ENCODE results near the gene TRAFD1.
A peak's percentile ranks its signal among the peaks of the same experiment; 100 is the strongest.

TRAFD1 gene

GRCh38 chr12:112169161-112169872 is 44.0 kb downstream of the TRAFD1 start:
- H3K27me3 ChIP-seq (ENCODE audit: low read depth): no peaks in the 10 kb centered on the region
- DNase-seq (ENCODE audit: low spot score in 2 of 2): no peak
- no peaks in the 10 kb centered on the region for H3K4me1 ChIP-seq
- H3K9me3 ChIP-seq: no peaks in the 10 kb centered on the region
- in situ Hi-C loops (cut with MboI; ENCODE audit: low sequenced_read_pairs): no loop called here
- H3K4me3 ChIP-seq: no peak overlapping the region
- H3K36me3 ChIP-seq (replicated peaks): peaks cover 16% of the 10 kb centered on the region

DNA sequence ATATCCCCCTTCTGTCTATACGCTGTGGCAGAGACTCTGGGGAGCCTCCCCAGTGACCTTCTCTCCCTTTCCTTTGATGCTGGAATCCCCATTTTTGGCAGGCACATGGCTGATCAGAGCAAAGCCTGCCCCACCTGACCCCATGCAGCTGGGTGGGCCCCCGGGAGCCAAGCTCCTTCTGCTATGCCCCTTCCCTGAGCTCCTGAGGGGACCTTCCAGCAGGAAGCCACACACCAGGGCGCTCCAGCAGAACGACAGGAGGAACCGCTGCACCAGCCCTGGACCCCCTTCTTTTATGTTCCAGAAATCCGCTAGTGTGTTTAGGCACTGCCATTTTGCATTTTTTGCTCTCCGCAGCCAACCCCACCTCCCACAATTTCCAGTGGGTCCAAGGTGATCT is 44.6 kb downstream of the TRAFD1 start:
- H3K9me3 ChIP-seq: no peaks in the 10 kb centered on the region
- no peaks in the 10 kb centered on the region for H3K27me3 ChIP-seq (ENCODE audit: low read depth)
- peaks cover 21% of the 10 kb centered on the region for H3K36me3 ChIP-seq (replicated peaks)
- no peak overlapping the region for H3K4me3 ChIP-seq
- in situ Hi-C loops (cut with MboI; ENCODE audit: low sequenced_read_pairs): no loop called here
- H3K4me1 ChIP-seq: no peaks in the 10 kb centered on the region
- no peak for DNase-seq (ENCODE audit: low spot score in 2 of 2)

DNA sequence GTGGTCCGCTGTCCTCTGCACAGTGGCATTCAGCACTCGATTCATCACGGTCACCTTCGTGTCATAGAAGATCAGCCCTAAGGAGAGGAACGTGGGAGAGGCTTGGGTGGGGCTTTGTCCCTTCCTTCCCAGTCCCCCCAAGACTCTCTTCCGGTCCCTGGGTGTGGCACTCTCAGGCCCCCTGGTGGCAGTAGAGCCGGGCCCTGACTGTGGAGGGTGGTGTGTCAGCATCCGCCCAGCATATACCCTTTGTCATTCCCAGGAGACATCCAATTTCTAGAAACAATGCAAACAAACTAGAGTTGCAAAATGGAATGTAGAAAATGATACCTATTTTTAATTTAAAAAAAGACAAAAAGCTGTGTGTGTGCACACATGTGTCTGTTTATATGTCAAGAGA is 45.0 kb downstream of the TRAFD1 start:
- peak in 1 of 2 experiments; percentile 52 for DNase-seq (ENCODE audit: low spot score in 2 of 2)
- in situ Hi-C loops (cut with MboI; ENCODE audit: low sequenced_read_pairs): no loop called here
- Histone ChIP-seq H3K27me3 (ENCODE audit: low read depth) (no peaks in the 10 kb centered on the region), H3K4me1 (no peaks in the 10 kb centered on the region), H3K36me3 (replicated peaks) (peaks cover 25% of the 10 kb centered on the region), H3K9me3 (no peaks in the 10 kb centered on the region), H3K4me3 (no peak overlapping the region)

- Histone ChIP-seq H3K36me3 (replicated peaks) (peaks cover 32% of the 10 kb centered on the region), H3K4me1 (no peaks in the 10 kb centered on the region)
- no peak for DNase-seq (ENCODE audit: low spot score in 2 of 2)
Measured at GRCh38 chr12:112170971-112171596, 45.7 kb downstream of the TRAFD1 start.

GRCh38 chr12:112172556-112173324 is 47.4 kb downstream of the TRAFD1 start:
- Histone ChIP-seq H3K9me3 (no peaks in the 10 kb centered on the region), H3K36me3 (replicated peaks) (peaks cover 40% of the 10 kb centered on the region), H3K27me3 (ENCODE audit: low read depth) (no peaks in the 10 kb centered on the region), H3K4me1 (no peaks in the 10 kb centered on the region), H3K4me3 (no peak overlapping the region)
- DNase-seq (ENCODE audit: low spot score in 2 of 2): no peak
- in situ Hi-C loops (cut with MboI; ENCODE audit: low sequenced_read_pairs): no loop called here

More at GRCh38 chr12:112170971-112171596, 45.7 kb downstream of the TRAFD1 start:
- in situ Hi-C loops (cut with MboI; ENCODE audit: low sequenced_read_pairs): no loop called here
- no peaks in the 10 kb centered on the region for H3K27me3 ChIP-seq (ENCODE audit: low read depth)
- no peak overlapping the region for H3K4me3 ChIP-seq
- H3K9me3 ChIP-seq: no peaks in the 10 kb centered on the region

DNA sequence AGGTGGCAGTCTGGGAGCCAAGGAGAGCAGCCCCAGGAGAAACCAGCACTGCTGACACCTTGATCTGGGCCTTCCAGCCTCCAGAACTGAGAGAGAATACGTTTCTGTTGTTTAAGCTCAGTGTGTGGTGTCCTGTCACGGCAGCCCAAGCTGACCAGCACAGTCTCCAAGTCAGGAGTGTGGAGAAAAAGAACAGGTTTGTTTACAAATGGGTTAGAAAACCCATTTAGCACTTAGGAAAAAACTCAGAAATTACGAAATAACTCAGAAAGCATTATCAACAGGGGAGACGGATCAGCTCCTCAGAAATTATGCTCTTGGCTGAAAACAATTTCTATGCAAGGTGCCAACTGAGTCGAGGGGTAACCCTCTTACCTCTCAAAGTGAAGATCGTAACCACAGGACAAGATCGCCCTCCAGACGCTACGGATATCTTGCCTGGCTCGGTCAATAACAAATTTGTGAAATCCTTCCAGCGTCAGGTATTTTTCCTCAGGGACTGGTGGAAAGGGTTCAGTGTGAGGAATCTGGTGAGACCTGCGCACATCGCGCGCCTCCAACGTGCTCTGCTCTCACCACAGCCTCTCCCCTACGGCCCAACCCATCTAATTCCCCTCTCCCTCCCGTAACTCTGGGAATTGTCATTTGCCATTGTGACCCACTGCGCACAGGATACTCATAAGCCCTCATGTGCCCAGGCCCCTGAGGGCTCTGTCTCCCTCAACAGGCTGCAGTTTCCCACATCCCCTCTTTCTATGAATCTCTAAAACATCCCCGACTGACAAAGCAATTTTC is 50.2 kb downstream of the TRAFD1 start:
- DNase-seq (ENCODE audit: low spot score in 2 of 2): no peak
- no peaks in the 10 kb centered on the region for H3K4me1 ChIP-seq
- no peaks in the 10 kb centered on the region for H3K9me3 ChIP-seq
- H3K27me3 ChIP-seq (ENCODE audit: low read depth): no peaks in the 10 kb centered on the region
- in situ Hi-C loops (cut with MboI; ENCODE audit: low sequenced_read_pairs): no loop called here
- peaks cover 47% of the 10 kb centered on the region for H3K36me3 ChIP-seq (replicated peaks)
- H3K4me3 ChIP-seq: no peak overlapping the region

GRCh38 chr12:112176321-112177010 is 51.1 kb downstream of the TRAFD1 start:
- Histone ChIP-seq H3K4me3 (no peak overlapping the region), H3K36me3 (replicated peaks) (peaks cover 44% of the 10 kb centered on the region), H3K4me1 (no peaks in the 10 kb centered on the region), H3K9me3 (no peaks in the 10 kb centered on the region), H3K27me3 (ENCODE audit: low read depth) (no peaks in the 10 kb centered on the region)
- no peak for DNase-seq (ENCODE audit: low spot score in 2 of 2)
- in situ Hi-C loops (cut with MboI; ENCODE audit: low sequenced_read_pairs): no loop called here

DNA sequence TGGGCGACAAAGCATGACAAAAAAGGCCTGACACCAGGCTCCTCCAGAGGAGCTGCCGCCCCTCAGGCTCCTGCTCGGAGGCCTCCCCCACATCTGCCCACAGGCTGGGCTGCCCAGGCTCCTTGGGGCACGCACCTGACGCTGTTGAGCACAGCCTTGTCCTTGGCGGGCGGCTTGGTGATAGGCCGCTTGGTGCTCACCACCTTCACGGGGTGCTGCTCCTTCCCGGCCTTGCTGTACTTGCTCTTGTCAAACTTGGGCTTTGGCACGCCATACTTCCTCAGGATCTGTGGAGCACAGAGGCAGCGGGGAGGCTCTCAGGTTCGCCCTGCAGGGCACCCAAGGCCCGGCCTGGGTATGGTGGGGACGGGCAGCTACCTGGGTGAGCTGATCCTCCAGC is 53.4 kb downstream of the TRAFD1 start:
- H3K27me3 ChIP-seq (ENCODE audit: low read depth): no peaks in the 10 kb centered on the region
- 0 out of 2 replicates have a peak, but pooled peaks cover 3% of the 10 kb centered on the region for H3K4me1 ChIP-seq
- no peak for DNase-seq (ENCODE audit: low spot score in 2 of 2)
- H3K9me3 ChIP-seq: no peaks in the 10 kb centered on the region
- H3K4me3 ChIP-seq: no peak overlapping the region
- H3K36me3 ChIP-seq (replicated peaks): peaks cover 46% of the 10 kb centered on the region
- in situ Hi-C loops (cut with MboI; ENCODE audit: low sequenced_read_pairs): no loop called here

DNA sequence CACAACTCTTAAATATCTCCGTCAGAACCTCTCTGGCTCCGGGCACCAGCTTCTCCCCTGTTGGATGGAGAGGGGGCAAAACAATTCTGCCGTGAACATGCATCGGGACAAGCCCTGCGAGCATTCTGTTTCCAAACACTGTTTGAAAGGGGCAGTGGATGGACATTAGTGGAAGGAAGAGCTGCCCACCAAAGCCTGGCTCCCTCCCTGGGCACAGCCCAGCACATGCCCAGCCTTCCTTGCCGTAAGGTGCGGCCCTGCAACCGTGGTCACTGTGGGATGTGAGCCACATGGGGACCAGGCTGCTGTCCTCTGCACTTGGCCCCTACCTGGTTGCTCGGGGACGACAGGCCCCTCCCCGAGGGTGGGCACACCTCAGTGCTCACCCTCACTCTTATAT is 54.0 kb downstream of the TRAFD1 start:
- Histone ChIP-seq H3K36me3 (replicated peaks) (peaks cover 50% of the 10 kb centered on the region), H3K9me3 (no peaks in the 10 kb centered on the region), H3K27me3 (ENCODE audit: low read depth) (no peaks in the 10 kb centered on the region), H3K4me3 (no peak overlapping the region), H3K4me1 (0 out of 2 replicates have a peak, but pooled peaks cover 3% of the 10 kb centered on the region)
- in situ Hi-C loops (cut with MboI; ENCODE audit: low sequenced_read_pairs): no loop called here
- no peak for DNase-seq (ENCODE audit: low spot score in 2 of 2)

DNA sequence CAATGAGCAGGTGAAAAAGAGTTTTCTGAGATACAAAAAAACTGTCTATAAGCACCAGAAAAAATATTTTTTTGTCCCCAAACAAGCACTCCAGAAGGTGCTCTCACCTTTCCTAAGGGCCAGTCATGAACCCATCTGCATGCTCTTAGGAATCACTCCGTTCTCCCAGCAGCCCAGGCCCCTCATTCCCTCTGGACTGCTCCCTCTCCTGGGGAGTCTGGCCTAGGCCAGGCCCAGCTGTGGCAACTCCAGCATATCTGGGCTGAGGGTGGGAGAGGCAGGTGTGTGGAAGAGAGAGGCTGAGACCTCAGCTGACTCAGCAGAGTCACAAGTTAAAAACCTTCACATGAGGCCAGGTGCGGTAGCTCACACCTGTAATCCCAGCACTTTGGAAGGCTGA is 54.6 kb downstream of the TRAFD1 start:
- H3K4me1 ChIP-seq: 0 out of 2 replicates have a peak, but pooled peaks cover 3% of the 10 kb centered on the region
- in situ Hi-C loops (cut with MboI; ENCODE audit: low sequenced_read_pairs): no loop called here
- no peaks in the 10 kb centered on the region for H3K9me3 ChIP-seq
- H3K27me3 ChIP-seq (ENCODE audit: low read depth): no peaks in the 10 kb centered on the region
- no peak overlapping the region for H3K4me3 ChIP-seq
- peak in 1 of 2 experiments; percentile 17 for DNase-seq (ENCODE audit: low spot score in 2 of 2)
- peaks cover 52% of the 10 kb centered on the region for H3K36me3 ChIP-seq (replicated peaks)

GRCh38 chr12:112180422-112180821 is 55.1 kb downstream of the TRAFD1 start:
- DNase-seq (ENCODE audit: low spot score in 2 of 2): no peak
- no peaks in the 10 kb centered on the region for H3K27me3 ChIP-seq (ENCODE audit: low read depth)
- in situ Hi-C loops (cut with MboI; ENCODE audit: low sequenced_read_pairs): no loop called here
- peaks cover 52% of the 10 kb centered on the region for H3K36me3 ChIP-seq (replicated peaks)
- H3K9me3 ChIP-seq: no peaks in the 10 kb centered on the region
- H3K4me1 ChIP-seq: 0 out of 2 replicates have a peak, but pooled peaks cover 3% of the 10 kb centered on the region
- no peak overlapping the region for H3K4me3 ChIP-seq

GRCh38 chr12:112182499-112182898 is 57.1 kb downstream of the TRAFD1 start:
- no peaks in the 10 kb centered on the region for H3K27me3 ChIP-seq (ENCODE audit: low read depth)
- no peak overlapping the region for H3K4me3 ChIP-seq
- H3K4me1 ChIP-seq: 0 out of 2 replicates have a peak, but pooled peaks cover 3% of the 10 kb centered on the region
- no peak for DNase-seq (ENCODE audit: low spot score in 2 of 2)
- in situ Hi-C loops (cut with MboI; ENCODE audit: low sequenced_read_pairs): no loop called here
- no peaks in the 10 kb centered on the region for H3K9me3 ChIP-seq
- peaks cover 41% of the 10 kb centered on the region for H3K36me3 ChIP-seq (replicated peaks)
